HEK293 (cell line): ENCODE results near the gene EXT2.
A peak's percentile ranks its signal among the peaks of the same experiment; 100 is the strongest.

Experiments
- CTCF ChIA-PET: fragments of 350-600 bp; formaldehyde crosslinking; extraction: SDS; loops from one replicate; lab custom pipeline; 2021; ENCODE audit warnings: antibody characterized with exemption; lab: Yijun Ruan, JAX
- POLR2A ChIA-PET: fragments of 300-600 bp; formaldehyde crosslinking; extraction: SDS; loops from one replicate; lab custom pipeline; 2020; ENCODE audit warnings: antibody characterized with exemption, inconsistent platforms; lab: Yijun Ruan, JAX
- H3K27ac ChIP-seq: fragments of 200-500 bp; sonication (Bioruptor generic); 2 replicates; pipeline ENCODE4 v1.5.1; 2014; ENCODE audit warnings: low read depth, low read length, control low read depth, inconsistent platforms; ENCODE audit errors: extremely low read depth
- H3K36me3 ChIP-seq, 2 experiments: fragments of 200-500 bp in 1 of 2; sonication (Bioruptor generic) in 1 of 2; 1 replicate in 1 of 2; 2 replicates in 1 of 2; pipeline ENCODE4 v1.5.1; 2014 to 2017; ENCODE audit warnings: inconsistent platforms in 2 of 2, low read length in 2 of 2; ENCODE audit not compliant: control insufficient read depth in 2 of 2, insufficient read depth in 1 of 2
- H3K4me1 ChIP-seq: fragments of 200-500 bp; sonication (Bioruptor generic); 2 replicates; pipeline ENCODE4 v1.5.1; 2014; ENCODE audit warnings: mild to moderate bottlenecking, low read length, inconsistent platforms; ENCODE audit not compliant: control insufficient read depth, insufficient read depth
- H3K4me3 ChIP-seq: 2 replicates; pipeline ENCODE4 v1.5.1; 2011; ENCODE audit warnings: low read depth, mild to moderate bottlenecking, control low read depth, low read length, moderate library complexity
- H3K9me3 ChIP-seq: fragments of 200-500 bp; sonication (Bioruptor generic); 2 replicates; pipeline ENCODE4 v1.5.1; 2014; ENCODE audit warnings: low read depth, low read length, inconsistent platforms; ENCODE audit not compliant: control insufficient read depth, insufficient read depth
- FEZF1 ChIP-seq: fragments of 450-650 bp; formaldehyde crosslinking; IDR thresholded peaks from 2 replicates; pipeline ENCODE4 v1.5.1; 2016; ENCODE audit warnings: missing biosample characterization, missing genetic modification characterization
- KLF10 ChIP-seq: fragments of 450-650 bp; IDR thresholded peaks from 2 replicates; pipeline ENCODE4 v1.5.1; 2018; ENCODE audit warnings: missing biosample characterization, mild to moderate bottlenecking, missing genetic modification characterization
- KLF16 ChIP-seq: fragments of 450-650 bp; formaldehyde crosslinking; IDR thresholded peaks from 2 replicates; pipeline ENCODE4 v1.5.1; 2017; ENCODE audit warnings: missing biosample characterization, missing genetic modification characterization
- OSR2 ChIP-seq: fragments of 450-650 bp; formaldehyde crosslinking; IDR thresholded peaks from 2 replicates; pipeline ENCODE4 v1.5.1; 2016; ENCODE audit warnings: missing biosample characterization, missing genetic modification characterization
- ZEB2 ChIP-seq: fragments of 450-650 bp; formaldehyde crosslinking; IDR thresholded peaks from 2 replicates; pipeline ENCODE4 v1.5.1; 2016; ENCODE audit warnings: missing biosample characterization, missing genetic modification characterization
- ZFP37 ChIP-seq: fragments of 450-650 bp; formaldehyde crosslinking; IDR thresholded peaks from 2 replicates; pipeline ENCODE4 v1.5.1; 2016; ENCODE audit warnings: missing biosample characterization, missing genetic modification characterization
- ZIC2 ChIP-seq: fragments of 450-650 bp; formaldehyde crosslinking; IDR thresholded peaks from 2 replicates; pipeline ENCODE4 v1.5.1; 2016; ENCODE audit warnings: missing biosample characterization, missing genetic modification characterization
- ZNF121 ChIP-seq: fragments of 450-650 bp; formaldehyde crosslinking; IDR thresholded peaks from 2 replicates; pipeline ENCODE4 v1.5.1; 2016; ENCODE audit warnings: missing biosample characterization, missing genetic modification characterization
- ZNF133 ChIP-seq: fragments of 450-650 bp; formaldehyde crosslinking; IDR thresholded peaks from 2 replicates; pipeline ENCODE4 v1.5.1; 2016; ENCODE audit warnings: missing biosample characterization, missing genetic modification characterization
- ZNF146 ChIP-seq: fragments of 450-650 bp; formaldehyde crosslinking; IDR thresholded peaks from 2 replicates; pipeline ENCODE4 v1.5.1; 2016; ENCODE audit warnings: missing biosample characterization, missing genetic modification characterization
- ZNF202 ChIP-seq: fragments of 450-650 bp; formaldehyde crosslinking; IDR thresholded peaks from 2 replicates; pipeline ENCODE4 v1.5.1; 2016; ENCODE audit warnings: missing biosample characterization, missing genetic modification characterization, borderline replicate concordance
- ZNF341 ChIP-seq: fragments of 450-650 bp; formaldehyde crosslinking; IDR thresholded peaks from 2 replicates; pipeline ENCODE4; 2016; ENCODE audit warnings: low read depth, missing biosample characterization, missing genetic modification characterization
- ZNF423 ChIP-seq: fragments of 450-650 bp; formaldehyde crosslinking; IDR thresholded peaks from 2 replicates; pipeline ENCODE4 v1.5.1; 2016; ENCODE audit warnings: missing biosample characterization, missing genetic modification characterization
- ZNF521 ChIP-seq: fragments of 450-650 bp; formaldehyde crosslinking; IDR thresholded peaks from 2 replicates; pipeline ENCODE4 v1.5.1; 2017; ENCODE audit warnings: missing biosample characterization, mild to moderate bottlenecking, missing genetic modification characterization
- ZNF544 ChIP-seq: fragments of 450-650 bp; formaldehyde crosslinking; IDR thresholded peaks from 2 replicates; pipeline ENCODE4 v1.5.0; 2017; ENCODE audit warnings: missing biosample characterization, missing genetic modification characterization
- ZNF561 ChIP-seq: fragments of 450-650 bp; IDR thresholded peaks from 2 replicates; pipeline ENCODE4 v1.5.1; 2018; ENCODE audit warnings: missing biosample characterization, missing genetic modification characterization, borderline replicate concordance
- ZNF621 ChIP-seq: fragments of 450-650 bp; formaldehyde crosslinking; IDR thresholded peaks from 2 replicates; pipeline ENCODE4 v1.5.1; 2017; ENCODE audit warnings: missing biosample characterization, missing genetic modification characterization
- ZNF629 ChIP-seq: fragments of 450-650 bp; formaldehyde crosslinking; IDR thresholded peaks from 2 replicates; pipeline ENCODE4 v1.5.1; 2017; ENCODE audit warnings: missing biosample characterization, missing genetic modification characterization
- ZNF677 ChIP-seq: fragments of 450-650 bp; IDR thresholded peaks from 2 replicates; pipeline ENCODE4 v1.5.0; 2018; ENCODE audit warnings: missing biosample characterization, mild to moderate bottlenecking, missing genetic modification characterization, moderate library complexity
- ZNF701 ChIP-seq: fragments of 450-650 bp; formaldehyde crosslinking; IDR thresholded peaks from 2 replicates; pipeline ENCODE4 v1.5.1; 2016; ENCODE audit warnings: missing biosample characterization, missing genetic modification characterization
- ZSCAN30 ChIP-seq: fragments of 450-650 bp; IDR thresholded peaks from 2 replicates; pipeline ENCODE4 v1.5.1; 2018; ENCODE audit warnings: missing biosample characterization, mild to moderate bottlenecking, missing genetic modification characterization, moderate library complexity
- TF ChIP-seq, protein P1 (sequence below): fragments of 450-650 bp; IDR thresholded peaks from 2 replicates; pipeline ENCODE4 v1.5.1; 2018; ENCODE audit warnings: missing biosample characterization, missing genetic modification characterization
- TF ChIP-seq, protein P2 (sequence below): fragments of 450-650 bp; formaldehyde crosslinking; IDR thresholded peaks from 2 replicates; pipeline ENCODE4 v1.5.1; 2016; ENCODE audit warnings: missing biosample characterization, missing genetic modification characterization

Gene EXT2

DNA sequence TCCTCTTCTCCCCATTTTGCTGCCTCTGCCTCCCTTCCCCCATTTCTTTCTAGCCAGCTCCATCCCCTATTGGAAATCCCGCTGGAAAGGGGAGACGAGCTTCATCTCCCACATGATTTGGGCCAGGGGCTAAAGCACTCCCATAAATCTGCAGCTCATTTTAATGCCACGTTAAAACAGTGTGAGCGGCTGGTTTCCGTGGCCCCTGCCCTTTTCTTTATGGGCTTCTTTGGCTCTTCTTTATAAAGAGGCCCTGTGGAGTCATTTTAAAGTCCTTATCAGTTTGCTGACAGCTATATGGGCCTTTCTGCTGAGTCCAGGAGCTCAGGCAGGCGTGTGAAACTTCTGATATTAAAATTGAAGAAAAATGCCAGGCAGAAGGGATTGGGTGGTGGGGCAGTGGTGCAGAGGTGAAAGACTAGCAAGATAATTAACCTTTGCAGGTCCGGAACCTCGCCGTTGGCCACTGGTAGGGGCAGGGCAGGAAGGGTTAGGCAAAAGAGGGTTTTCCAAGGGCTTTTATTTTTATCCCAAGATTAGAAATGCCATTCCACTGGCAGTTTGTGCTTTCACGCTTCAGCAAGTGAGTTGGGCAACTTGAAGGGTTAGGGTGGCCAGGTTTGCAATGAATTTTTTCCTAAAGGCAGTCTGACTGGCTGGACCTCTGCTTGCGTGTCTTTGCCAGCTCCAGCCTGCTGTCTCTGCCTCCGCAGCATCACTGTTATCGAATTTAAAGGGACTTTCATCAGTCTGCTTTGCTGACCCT is 44.3 kb downstream of the EXT2 start (continued):
- TF ChIP-seq ZNF146 (tag by site-specific recombination) (no peak), KLF10 (tag by site-specific recombination) (peak; percentile 38; the same call in 1 of the 2 replicates), ZNF121 (no peak), ZNF629 (tag by site-specific recombination) (0 out of 2 replicates have a peak, but pooled peaks have one; percentile 14), ZFP37 (tag by site-specific recombination) (no peak), ZNF621 (tag by site-specific recombination) (no peak), ZNF133 (tag by site-specific recombination) (no peak), ZNF202 (tag by site-specific recombination) (no peak), ZNF341 (tag by site-specific recombination) (0 out of 2 replicates have a peak, but pooled peaks have one; percentile 51), ZNF677 (tag by site-specific recombination) (no peak), ZNF521 (no peak), ZNF561 (tag by site-specific recombination) (peak; percentile 92), ZNF544 (tag by site-specific recombination) (no peak), ZEB2 (peak; percentile 55), ZSCAN30 (tag by site-specific recombination) (peak; percentile 91), OSR2 (tag by site-specific recombination) (peak; percentile 94), KLF16 (tag by site-specific recombination) (no peak), ZNF423 (tag by site-specific recombination) (peak; percentile 71), ZIC2 (tag by site-specific recombination) (peak; percentile 85), ZNF701 (no peak)
- TF ChIP-seq, protein P1, sequence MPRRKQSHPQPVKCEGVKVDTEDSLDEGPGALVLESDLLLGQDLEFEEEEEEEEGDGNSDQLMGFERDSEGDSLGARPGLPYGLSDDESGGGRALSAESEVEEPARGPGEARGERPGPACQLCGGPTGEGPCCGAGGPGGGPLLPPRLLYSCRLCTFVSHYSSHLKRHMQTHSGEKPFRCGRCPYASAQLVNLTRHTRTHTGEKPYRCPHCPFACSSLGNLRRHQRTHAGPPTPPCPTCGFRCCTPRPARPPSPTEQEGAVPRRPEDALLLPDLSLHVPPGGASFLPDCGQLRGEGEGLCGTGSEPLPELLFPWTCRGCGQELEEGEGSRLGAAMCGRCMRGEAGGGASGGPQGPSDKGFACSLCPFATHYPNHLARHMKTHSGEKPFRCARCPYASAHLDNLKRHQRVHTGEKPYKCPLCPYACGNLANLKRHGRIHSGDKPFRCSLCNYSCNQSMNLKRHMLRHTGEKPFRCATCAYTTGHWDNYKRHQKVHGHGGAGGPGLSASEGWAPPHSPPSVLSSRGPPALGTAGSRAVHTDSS (tag by site-specific recombination): 0 out of 2 replicates have a peak, but pooled peaks have one; percentile 8

DNA sequence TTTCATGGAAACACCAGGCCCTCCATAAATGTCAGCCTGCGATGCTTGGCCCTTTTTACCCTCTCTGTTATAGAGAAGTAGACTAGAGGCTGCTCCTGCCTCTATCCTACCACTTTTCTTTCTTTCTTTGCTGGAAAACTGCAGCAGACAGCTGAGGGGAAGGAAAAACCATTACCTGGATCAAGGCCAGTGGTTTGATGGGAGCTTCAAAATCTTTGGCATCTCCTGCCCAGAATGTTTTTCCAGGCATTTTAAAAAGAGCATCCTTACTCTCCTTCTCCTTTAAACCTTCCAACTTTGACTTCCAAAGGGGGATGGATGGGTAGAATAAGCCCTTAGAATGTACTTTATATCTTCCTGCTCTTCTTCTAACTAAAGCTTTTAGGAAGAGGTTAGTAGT is 44.9 kb downstream of the EXT2 start:
- H3K9me3 ChIP-seq: no peaks in the 10 kb centered on the region
- H3K4me3 ChIP-seq: no peak overlapping the region
- ChIA-PET CTCF (interaction anchor here (0.7 kb wide), 1 partner anchor 13 kb away, joined by 4 read pairs; no protein-coding TSS in a partner anchor), POLR2A (no interaction called here)
- peak overlapping the region; percentile 11; the same call in 1 of the 2 replicates for H3K27ac ChIP-seq
- TF ChIP-seq, protein P2, sequence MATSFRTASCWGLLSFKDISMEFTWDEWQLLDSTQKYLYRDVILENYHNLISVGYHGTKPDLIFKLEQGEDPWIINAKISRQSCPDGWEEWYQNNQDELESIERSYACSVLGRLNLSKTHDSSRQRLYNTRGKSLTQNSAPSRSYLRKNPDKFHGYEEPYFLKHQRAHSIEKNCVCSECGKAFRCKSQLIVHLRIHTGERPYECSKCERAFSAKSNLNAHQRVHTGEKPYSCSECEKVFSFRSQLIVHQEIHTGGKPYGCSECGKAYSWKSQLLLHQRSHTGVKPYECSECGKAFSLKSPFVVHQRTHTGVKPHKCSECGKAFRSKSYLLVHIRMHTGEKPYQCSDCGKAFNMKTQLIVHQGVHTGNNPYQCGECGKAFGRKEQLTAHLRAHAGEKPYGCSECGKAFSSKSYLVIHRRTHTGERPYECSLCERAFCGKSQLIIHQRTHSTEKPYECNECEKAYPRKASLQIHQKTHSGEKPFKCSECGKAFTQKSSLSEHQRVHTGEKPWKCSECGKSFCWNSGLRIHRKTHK (tag by site-specific recombination): no peak
- peak; percentile 54 for TF ChIP-seq FEZF1
- peaks cover 0 to 19% of the 10 kb centered on the region in 2 experiments; a peak in 1 of 3 replicates for H3K36me3 ChIP-seq
- peaks cover 6% of the 10 kb centered on the region; the same call in 1 of the 2 replicates for H3K4me1 ChIP-seq
